Aortic smooth muscle cell (primary cell): Measurements from ENCODE around the gene SH2D7. TPM values are rescaled to one million over a fixed set of nuclear protein-coding genes. Genes with fewer than 3 reads are reported as not detected.

Experiments
- total RNA-seq: library from RNA; depleted of rRNA; stranded (reverse); fragments of >200 nt; gene quantifications from 2 replicates; pipeline ENCODE4 v1.2.3, GENCODE V29; 2014

The SH2D7 gene
- not detected in 2 replicates for total RNA-seq

DNA sequence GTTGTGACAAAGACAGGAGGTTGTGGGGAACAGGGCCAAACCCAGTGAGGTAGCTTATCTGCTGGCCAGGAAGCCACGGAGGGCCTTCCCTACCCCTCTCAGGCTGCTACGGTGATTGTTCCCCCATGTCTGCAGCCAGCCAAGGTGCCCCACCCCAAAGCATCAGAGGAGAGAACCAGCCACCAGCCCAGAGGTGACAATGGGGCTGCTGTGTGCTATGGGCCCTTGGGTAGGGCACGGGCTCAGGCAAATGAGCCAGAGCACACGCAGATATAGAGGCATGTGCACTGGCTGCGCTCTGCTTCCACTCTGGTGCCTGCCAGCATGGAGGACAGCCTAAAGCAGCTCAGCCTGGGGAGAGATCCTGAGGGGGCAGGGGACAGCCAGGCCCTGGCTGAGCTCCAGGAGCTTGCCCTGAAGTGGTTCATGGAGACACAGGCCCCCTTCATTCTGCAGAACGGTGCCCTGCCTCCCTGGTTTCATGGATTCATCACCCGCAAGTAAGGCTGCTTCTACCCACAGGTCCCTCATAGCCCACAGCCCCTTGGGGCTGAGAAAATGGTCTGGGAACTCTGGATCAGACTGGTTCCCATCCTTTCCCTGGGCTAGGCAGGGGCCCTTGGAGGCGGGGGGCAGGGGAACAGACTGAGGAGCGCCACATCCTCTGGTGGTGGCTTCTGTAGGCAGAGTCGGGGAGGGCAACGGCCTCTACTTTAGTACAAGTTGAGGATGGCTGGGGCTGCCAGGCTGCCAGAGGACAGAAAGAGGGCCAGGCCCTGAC is at the start of gene SH2D7:
SH2D7 (plus strand) TSS at position 301 of the 781 bp plus-strand sequence; CDS start at position 325, 24 bp downstream.

DNA sequence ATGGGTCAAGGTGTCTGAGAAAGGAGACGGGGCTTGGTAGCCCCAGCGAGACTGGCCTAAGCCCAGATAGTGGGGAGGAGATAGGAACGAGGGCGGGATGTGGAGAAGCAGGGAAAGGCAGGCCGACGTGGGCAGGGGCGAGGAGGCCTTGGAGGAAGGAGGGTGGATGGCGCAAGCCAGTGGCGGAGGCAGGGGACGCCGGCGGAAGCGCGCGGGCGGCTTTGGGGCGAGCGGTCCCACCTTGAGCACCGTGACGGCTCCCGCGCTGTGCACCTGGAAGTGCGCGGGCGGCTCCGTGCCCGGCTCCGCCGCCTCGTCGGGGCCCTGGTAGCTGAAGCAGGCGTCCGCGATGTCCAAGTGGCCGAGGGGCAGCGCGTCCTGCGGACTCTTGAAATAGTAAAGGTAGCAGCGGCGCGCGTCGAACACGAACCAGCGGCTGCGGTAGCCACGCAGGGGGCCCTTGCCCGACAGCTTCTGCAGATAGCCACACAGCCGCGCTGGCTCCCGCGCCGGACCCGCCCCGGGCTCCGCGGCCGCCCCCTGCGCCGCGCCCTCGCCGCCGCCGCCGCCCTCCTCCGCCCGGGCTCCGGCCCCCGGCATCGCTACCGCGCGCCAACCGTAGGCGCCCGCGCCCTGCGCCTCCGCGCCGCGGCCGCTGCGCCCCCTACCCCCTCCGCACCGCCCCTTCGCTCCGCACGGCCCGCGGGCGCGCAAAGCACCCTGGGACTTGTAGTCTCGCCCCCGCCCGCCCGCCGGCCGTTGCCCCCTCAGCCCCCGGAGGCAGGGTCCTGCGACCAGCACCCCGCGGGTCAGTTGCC is 15.1 kb upstream of the SH2D7 start, which contains the start of gene TBC1D2B:
TBC1D2B (minus strand) TSS at position 659 of the 818 bp plus-strand sequence; CDS start at position 600, 59 bp downstream.

DNA sequence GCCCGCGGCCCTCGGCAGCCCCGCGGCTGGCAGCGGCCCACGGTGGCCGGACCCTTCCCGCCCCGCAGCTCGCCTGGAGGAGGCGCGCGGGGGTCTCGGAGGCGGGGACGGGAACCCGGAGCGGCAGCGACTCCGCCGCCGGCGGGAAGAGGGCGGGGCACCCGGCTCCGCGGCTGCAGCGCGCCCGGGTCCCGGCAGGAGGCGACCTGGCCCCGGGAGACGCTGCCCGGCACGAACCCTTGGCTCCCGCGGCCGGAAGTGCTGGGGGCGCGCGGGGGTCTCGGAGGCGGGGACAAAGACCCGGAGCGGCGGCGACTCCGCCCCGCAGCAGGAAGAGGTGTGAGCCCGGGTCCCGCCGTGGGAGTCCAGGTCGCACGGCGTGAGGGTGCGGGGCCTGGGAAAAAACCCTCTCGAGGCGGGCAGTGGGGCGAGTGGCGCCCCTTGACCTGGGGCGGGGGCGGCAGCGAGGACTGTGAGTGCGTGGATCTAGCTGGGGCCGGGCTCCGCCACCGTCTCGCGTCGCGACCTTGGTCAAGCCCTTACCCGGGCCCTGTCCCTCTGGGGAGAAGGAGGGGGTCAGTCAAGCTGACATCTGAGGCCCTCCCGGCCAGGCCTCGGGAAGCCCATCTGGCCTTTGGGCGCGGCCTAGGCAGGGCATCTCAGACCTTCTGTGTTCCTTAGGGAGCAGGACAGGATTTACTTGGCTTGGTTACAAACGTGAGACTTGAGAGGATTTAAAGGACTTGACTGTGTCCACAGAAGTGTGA is 39.1 kb downstream of the SH2D7 start, which contains the start of gene CIB2:
CIB2 (minus strand) TSS at position 151 of the 767 bp plus-strand sequence. CDS start 230 bp downstream, outside the sequence.

DNA sequence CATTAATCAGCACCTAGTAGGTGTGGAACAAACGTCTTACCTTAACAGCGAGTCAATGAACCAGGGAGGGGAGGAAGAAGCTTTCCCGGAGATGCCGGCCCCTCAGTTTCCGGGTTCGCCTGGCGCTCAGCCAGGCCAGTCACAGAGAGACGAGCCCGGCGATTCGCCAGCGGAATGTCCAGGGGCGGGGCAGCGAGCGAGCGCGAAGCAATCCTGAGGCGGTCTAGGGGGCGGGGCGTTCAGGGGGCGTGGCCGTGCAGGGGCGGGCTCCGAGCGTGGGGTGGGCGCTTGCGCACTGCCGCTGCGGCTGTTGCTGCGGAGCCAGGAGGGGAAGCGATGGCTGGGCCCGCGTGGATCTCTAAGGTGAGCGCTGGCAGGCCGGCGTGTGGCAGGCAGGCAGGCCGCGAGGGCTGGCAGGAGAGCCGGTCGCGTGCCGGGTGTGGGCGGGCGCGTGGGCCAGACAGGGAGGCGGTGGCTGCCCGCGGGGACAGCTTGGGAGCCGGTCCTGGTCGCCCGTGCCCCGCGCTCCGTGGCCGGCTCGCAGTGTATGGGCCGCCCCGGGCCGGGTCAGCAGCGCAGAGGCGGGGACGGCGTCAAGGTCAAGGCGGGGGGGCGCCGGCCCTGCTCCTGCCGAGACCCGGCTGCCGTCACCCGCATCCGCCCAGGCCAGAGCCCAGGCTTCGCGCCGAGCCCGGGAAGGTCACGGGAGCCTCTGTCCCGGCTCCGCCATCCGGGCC is 56.9 kb downstream of the SH2D7 start, which contains the start of gene IDH3A:
IDH3A (plus strand) TSS at position 295 of the 737 bp plus-strand sequence; CDS start at position 337, 42 bp downstream.

Other genes with a start within 250 kb of the SH2D7 start
- 22.6 and 24.7 TPM in 2 replicates for gene TBC1D2B, start 14.8 kb upstream of the SH2D7 start, total RNA-seq
- gene CIB2, start 38.9 kb downstream of the SH2D7 start, total RNA-seq = 1.6 and 1.7 TPM in 2 replicates
- 31.8 and 32.3 TPM in 2 replicates for gene IDH3A, start 56.8 kb downstream of the SH2D7 start, total RNA-seq
- not detected in 2 replicates for gene ACSBG1, start 142.0 kb downstream of the SH2D7 start, total RNA-seq
- gene DNAJA4, start 172.0 kb downstream of the SH2D7 start, total RNA-seq = 2.1 and 3.0 TPM in 2 replicates
- gene SKIC8, start 207.0 kb downstream of the SH2D7 start, total RNA-seq = 83.4 and 96.8 TPM in 2 replicates
- not detected in 2 replicates for gene CRABP1, start 247.8 kb downstream of the SH2D7 start, total RNA-seq